CD4-positive, alpha-beta T cell treated with Interleukin-17A for 4 hours (primary cell): ENCODE results near the gene SCNN1B.
"Not testable (repeated sequence)": the region's sequence is repeated elsewhere in the genome, so short reads cannot be mapped to it uniquely, and the experiment has no call there.

ENCODE experiments used
- DNase-seq: peaks from one replicate; pipeline ENCODE4 v3.0.0-alpha.2; 2020; ENCODE audit warnings: mixed read lengths

SCNN1B gene, protein sequence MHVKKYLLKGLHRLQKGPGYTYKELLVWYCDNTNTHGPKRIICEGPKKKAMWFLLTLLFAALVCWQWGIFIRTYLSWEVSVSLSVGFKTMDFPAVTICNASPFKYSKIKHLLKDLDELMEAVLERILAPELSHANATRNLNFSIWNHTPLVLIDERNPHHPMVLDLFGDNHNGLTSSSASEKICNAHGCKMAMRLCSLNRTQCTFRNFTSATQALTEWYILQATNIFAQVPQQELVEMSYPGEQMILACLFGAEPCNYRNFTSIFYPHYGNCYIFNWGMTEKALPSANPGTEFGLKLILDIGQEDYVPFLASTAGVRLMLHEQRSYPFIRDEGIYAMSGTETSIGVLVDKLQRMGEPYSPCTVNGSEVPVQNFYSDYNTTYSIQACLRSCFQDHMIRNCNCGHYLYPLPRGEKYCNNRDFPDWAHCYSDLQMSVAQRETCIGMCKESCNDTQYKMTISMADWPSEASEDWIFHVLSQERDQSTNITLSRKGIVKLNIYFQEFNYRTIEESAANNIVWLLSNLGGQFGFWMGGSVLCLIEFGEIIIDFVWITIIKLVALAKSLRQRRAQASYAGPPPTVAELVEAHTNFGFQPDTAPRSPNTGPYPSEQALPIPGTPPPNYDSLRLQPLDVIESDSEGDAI

GRCh38 chr16:23302045-23302956, at the start of gene SCNN1B:
Gene SCNN1B (plus strand): TSS chr16:23302302. CDS start chr16:23348600, 46,298 bp downstream.
- DNase-seq = no peak

DNA sequence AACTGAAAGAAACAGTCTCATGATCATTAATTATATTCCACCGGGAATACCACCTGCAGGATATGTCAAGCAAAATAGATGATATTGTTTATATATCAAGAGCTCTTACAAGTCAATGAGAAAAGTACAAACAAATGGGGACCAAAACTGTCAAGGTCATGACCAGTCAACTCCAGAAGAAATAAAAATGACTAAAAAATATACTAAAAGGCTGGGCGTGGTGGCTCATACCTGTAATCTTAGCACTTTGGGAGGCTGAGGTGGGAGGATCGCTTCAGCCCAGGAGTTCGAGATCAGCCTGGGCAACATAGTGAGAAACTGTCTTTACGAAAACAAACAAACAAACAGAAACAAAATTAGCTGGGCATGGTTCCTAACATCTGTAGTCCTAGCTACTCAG, 49.8 kb upstream of the SCNN1B start:
- DNase-seq = no peak

DNA sequence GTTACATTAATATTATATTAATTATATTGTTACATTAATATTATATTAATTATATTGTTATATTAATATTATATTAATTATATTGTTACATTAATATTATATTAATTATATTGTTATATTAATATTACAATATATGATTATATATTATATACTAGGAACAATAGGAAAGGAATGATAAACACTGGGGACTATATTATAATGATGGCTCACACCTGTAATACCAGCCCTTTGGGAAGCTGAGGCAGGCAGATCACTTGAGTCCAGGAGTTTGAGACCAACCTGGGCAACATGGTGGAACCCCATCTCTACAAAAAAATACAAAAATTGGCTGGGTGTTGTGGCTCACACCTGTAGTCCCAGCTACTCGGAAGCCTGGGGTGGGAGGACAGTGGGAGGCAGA, 48.5 kb upstream of the SCNN1B start:
- not testable (repeated sequence) for DNase-seq

DNA sequence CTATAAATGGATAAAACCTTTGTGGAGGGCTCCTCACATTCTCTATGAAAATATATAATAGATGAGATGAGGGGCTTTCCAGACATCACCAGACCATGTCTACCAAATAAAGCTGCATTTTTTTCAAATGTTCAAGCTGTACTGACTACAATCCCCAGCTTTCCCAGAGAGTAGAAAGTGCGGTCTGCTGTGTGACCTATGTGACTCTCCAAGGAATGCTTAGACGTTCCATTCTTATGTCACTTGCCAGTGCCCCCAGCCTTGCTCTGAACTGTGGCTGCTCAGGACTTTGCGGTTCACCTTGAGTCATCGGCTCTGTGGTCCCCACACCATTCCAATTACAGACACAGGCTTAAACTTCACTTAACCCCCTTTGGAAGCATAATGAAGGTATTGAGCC, 47.8 kb upstream of the SCNN1B start:
- DNase-seq = no peak

GRCh38 chr16:23255000-23255399, 47.1 kb upstream of the SCNN1B start:
- DNase-seq = no peak

DNA sequence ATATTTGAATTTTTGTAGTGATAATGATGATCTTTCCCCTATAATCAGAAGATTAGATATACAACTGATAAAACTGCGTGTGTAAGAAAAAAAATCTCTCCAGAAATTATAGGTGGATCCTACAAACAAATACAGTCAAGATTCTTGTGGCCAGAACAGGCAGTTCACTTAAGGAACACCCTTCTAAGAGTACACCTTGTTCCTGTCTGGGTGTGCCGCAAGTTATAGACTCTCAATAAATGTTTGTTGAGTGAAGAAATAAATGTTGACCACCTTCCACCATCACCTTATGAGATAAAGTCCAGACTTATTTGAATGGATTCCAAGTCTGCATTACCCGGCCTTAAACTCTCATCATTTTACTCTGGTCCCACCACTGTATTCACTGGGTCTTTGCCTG, 45.7 kb upstream of the SCNN1B start:
- no peak for DNase-seq

DNA sequence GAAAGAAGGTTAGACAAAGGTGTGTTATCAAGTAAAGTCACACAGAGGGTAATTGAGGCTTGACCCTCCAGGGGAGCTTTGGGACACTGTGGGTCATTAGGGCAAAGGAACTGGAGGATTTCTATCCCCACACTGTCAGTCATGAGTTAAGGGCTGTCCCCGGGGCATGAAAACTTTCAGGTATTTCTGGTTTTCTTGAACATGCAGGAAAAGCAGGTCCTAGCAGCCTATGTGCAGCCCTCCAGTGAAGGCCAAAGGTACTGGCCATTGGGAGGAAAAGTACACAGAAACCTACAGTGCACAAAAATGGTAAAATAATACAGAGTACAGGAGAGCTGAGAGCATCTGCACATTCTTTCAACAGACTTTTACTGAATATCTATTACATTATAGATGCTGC, 44.4 kb upstream of the SCNN1B start:
- DNase-seq = no peak

- no peak for DNase-seq
Measured at GRCh38 chr16:23258919-23259237, 43.2 kb upstream of the SCNN1B start.

- DNase-seq = no peak
Measured at GRCh38 chr16:23267647-23268046, 34.5 kb upstream of the SCNN1B start.

- DNase-seq = no peak
Measured at GRCh38 chr16:23268561-23268960, 33.5 kb upstream of the SCNN1B start.

GRCh38 chr16:23269248-23269953, 32.7 kb upstream of the SCNN1B start:
- DNase-seq = no peak

DNA sequence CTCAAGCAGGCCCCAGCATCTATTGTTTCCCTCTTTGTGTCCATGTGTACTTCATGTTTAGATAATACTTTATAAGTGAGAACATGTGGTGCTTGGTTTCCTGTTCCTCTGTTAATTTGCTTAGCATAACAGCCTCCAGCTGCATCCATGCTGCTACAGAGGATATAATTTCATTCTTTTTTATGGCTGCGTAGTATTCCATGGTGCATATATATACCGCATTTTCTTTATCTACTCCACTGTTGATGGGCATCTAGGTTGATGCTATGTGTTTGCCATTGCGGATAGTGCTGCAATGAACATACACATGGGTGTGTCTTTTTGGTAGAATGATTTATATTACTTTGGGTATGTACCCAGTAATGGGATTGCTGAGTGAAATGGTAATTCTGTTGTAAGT, 31.4 kb upstream of the SCNN1B start:
- DNase-seq = no peak

GRCh38 chr16:23274968-23275367, 27.1 kb upstream of the SCNN1B start:
- DNase-seq = no peak

GRCh38 chr16:23276821-23277220, 25.3 kb upstream of the SCNN1B start:
- DNase-seq = no peak

DNA sequence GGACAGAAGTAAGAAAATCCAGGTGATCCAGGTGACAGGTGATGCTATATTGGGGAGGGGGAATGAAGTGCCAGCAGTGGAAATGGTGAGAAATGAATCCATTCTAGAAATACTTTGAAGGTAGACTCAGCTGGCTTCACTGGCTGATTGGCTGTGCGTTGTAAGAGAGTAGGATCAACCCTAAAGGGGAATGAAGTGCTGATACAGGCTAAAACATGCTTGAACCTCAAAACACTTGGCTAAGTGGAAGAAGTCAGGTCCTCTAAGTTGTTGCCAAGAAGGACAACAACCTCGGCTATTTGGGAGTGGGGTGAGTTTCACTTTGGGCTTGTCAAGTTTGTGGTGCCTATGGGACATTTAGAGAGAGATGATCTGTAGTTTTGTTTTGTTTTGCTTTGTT, 24.1 kb upstream of the SCNN1B start:
- DNase-seq = no peak

DNA sequence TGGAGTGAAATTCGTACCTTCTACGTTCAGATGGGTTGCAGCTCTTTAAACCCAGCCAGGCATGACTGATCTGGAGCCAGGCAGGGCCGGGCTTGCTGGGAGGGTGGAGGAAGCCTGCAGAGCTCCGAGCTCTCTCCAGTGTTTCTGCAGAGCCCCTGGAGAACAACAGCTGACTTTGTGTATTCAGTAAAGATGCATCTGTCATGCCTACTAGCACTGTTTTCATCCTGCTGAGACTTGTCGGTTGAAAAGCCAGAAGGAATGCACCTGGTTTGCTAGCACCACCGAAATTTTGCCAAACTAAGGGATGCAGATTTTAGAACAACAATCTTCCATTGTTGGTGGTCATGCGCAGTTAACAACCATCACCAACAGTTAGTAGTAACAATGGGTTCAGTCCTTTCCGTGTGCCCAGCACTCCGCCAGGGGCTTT, 22.4 kb upstream of the SCNN1B start:
- DNase-seq = no peak

- DNase-seq = no peak
Measured at GRCh38 chr16:23280483-23280967, 21.6 kb upstream of the SCNN1B start.

DNA sequence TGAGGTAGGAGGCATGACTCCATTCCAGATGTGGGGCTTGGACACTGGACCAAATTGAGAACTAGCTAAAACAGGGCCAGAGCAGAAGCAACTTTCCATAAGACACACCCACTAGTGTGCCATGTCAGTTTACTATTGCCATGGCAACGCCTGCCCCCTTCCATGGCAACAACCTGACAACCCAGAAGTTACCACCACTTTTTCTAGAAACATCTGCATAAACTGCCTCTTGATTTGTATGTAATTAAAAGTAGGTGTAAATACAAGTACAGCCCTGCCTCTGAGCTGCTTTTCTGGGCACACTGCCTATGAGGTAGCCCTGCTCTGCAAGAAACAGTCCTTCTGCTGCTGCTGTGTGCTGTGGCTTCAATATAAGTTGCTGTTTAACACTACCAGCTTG, 19.5 kb upstream of the SCNN1B start:
- no peak for DNase-seq

DNA sequence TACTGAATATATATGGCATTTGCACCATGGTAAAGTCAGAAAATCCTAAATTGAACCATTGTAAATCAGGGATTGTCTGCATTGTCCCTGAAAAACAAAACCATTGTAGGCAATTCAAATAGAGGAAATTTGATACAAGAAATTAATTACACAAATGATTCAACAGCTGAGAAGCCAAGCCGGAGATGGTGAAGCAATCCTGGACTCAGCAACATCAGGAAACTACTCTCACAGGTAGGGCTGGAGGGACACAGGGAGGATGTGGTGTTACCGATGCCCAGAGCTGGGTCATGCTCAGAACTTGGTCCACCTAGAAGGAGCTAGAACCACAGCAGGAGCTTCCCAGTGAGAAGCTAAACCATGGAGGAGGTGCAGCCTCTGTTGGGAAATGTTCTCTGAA, 18.5 kb upstream of the SCNN1B start:
- DNase-seq = no peak

DNA sequence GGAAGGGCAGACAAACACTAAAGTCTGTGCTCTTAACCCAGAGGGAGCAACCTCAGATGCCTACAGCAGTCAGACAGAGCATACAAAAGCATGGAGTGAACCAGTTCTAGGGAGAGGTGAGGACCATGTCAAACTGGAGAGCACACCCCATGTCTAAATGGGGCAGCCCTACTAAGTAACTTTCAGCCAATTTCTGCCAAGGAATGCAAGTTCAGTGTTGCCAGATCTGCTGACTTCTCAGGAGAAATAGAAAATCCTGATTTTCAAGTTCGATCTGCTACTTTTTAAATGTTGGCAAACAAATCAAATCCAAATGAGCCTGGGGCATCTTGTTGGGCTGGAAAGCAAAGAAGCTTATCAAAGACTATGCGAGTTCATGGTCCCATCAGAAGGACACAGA, 17.5 kb upstream of the SCNN1B start:
- no peak for DNase-seq

DNA sequence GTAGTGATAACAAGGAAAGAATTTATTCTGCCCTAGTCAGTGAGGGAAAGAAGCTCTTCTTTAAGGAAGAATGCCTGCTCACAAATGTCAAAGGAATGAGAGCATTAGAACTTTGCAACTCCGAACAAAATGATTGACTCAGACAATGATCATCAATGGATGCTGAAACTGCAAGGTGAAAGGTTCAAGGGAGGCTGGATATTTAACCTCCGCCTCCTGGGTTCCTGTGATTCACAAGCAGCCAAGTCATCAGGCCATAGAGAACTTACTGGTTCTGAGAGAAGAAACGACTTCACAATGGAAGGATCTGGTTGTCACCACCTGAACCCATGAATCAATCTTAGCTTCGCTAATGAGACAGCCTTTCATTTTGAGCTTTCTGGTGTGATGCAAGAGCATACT, 16.0 kb upstream of the SCNN1B start:
- DNase-seq = no peak

DNA sequence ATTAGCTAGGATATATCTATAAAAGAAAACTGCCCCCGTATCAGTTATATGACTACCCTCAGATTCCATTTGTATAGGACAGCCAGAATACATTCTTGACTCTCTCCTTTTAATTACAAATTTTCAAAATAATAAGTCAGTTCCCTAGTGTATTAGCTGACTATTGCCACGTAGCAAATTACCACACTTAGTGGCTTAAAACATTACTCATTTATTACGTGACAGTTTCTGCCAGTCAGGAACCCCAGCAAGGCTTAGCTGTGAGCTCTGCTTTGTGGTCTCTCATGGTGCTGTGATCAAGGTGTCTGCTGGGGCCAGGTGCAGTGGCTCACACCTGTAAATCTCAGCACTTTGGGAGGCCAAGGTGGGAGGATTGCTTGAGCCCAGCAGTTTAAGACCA, 13.9 kb upstream of the SCNN1B start:
- DNase-seq = no peak
